HL-60 (cell line): ENCODE data around the gene TSC22D1.

Source experiments
- DNase-seq, 2 experiments: peaks; one replicate each; pipeline ENCODE4 v3.0.0-alpha.2; 2010 to 2020; ENCODE audit warnings: low read depth in 1 of 2, low spot score in 1 of 2
- H3K27ac ChIP-seq: fragments of 250-450 bp; sonication (Bioruptor Pico); replicated peaks from 2 replicates; pipeline ENCODE4 v1.5.1; 2020; ENCODE audit warnings: mild to moderate bottlenecking, moderate library complexity
- H3K27me3 ChIP-seq: fragments of 250-450 bp; sonication (Bioruptor Pico); 2 replicates; pipeline ENCODE4 v1.5.1; 2021; ENCODE audit warnings: mild to moderate bottlenecking, moderate library complexity; ENCODE audit not compliant: insufficient read depth, poor library complexity, severe bottlenecking
- H3K4me3 ChIP-seq: replicated peaks from 2 replicates; pipeline ENCODE4 v1.5.1; 2011; ENCODE audit warnings: mild to moderate bottlenecking, control low read depth, low read length; ENCODE audit not compliant: insufficient read depth
- CTCF ChIP-seq: IDR thresholded peaks from one replicate; pipeline ENCODE4 v1.5.1; 2011; ENCODE audit warnings: low read length, control low read depth, inconsistent platforms; ENCODE audit not compliant: insufficient read depth
- GABPA ChIP-seq: IDR thresholded peaks from 2 replicates; pipeline ENCODE4 v1.6.1; 2012; ENCODE audit warnings: low read depth
- POLR2AphosphoS5 ChIP-seq: IDR thresholded peaks from 2 replicates; pipeline ENCODE4 v1.6.1; 2012; ENCODE audit warnings: low read depth
- SPI1 ChIP-seq: IDR thresholded peaks from 2 replicates; pipeline ENCODE4 v1.6.1; 2012; ENCODE audit warnings: low read depth, mild to moderate bottlenecking, borderline replicate concordance
- TF ChIP-seq, protein P1 (sequence below): IDR thresholded peaks from 2 replicates; pipeline ENCODE4 v1.6.1; 2012; ENCODE audit warnings: low read depth; ENCODE audit not compliant: insufficient replicate concordance

Gene TSC22D1

DNA sequence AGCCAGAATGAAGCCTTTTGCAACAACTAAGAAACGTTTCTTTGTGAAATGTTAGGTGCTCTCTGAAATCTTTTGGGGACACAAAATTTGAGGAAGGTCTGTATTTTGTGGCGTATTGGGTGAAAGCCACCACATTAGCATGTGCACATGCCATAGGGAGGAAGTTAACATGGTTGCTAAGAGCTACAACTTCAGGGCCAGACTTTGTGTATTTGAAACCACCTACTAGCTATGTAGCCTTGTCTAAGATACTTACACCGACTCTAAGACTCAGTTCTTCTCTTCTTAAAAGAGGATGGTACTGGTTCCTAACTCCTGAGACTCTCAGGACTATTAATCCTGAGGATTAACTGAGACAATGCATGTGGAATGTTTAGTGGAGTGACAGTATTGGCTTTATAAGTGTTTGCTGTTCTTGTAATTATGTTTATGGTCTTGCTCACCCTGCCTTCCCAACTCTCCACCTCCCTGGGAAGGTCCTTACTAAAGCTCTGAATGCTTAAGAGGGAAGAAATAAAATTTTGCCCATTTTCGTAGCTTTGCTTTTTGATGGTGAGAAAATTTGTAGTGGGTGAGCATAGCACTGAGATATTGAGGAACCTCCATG lies 187.0 kb downstream of the TSC22D1 start:
- H3K27ac ChIP-seq: peak overlapping the region; percentile 36
- peak in 1 of 2 experiments; percentile 56 for DNase-seq
- no peak overlapping the region for H3K4me3 ChIP-seq
- TF ChIP-seq SPI1 (peak; percentile 60; the same call in 1 of the 2 replicates), POLR2AphosphoS5 (no peak)
- TF ChIP-seq, protein P1, sequence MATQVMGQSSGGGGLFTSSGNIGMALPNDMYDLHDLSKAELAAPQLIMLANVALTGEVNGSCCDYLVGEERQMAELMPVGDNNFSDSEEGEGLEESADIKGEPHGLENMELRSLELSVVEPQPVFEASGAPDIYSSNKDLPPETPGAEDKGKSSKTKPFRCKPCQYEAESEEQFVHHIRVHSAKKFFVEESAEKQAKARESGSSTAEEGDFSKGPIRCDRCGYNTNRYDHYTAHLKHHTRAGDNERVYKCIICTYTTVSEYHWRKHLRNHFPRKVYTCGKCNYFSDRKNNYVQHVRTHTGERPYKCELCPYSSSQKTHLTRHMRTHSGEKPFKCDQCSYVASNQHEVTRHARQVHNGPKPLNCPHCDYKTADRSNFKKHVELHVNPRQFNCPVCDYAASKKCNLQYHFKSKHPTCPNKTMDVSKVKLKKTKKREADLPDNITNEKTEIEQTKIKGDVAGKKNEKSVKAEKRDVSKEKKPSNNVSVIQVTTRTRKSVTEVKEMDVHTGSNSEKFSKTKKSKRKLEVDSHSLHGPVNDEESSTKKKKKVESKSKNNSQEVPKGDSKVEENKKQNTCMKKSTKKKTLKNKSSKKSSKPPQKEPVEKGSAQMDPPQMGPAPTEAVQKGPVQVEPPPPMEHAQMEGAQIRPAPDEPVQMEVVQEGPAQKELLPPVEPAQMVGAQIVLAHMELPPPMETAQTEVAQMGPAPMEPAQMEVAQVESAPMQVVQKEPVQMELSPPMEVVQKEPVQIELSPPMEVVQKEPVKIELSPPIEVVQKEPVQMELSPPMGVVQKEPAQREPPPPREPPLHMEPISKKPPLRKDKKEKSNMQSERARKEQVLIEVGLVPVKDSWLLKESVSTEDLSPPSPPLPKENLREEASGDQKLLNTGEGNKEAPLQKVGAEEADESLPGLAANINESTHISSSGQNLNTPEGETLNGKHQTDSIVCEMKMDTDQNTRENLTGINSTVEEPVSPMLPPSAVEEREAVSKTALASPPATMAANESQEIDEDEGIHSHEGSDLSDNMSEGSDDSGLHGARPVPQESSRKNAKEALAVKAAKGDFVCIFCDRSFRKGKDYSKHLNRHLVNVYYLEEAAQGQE: no peak
- H3K27me3 ChIP-seq: peaks cover 7% of the 10 kb centered on the region

DNA sequence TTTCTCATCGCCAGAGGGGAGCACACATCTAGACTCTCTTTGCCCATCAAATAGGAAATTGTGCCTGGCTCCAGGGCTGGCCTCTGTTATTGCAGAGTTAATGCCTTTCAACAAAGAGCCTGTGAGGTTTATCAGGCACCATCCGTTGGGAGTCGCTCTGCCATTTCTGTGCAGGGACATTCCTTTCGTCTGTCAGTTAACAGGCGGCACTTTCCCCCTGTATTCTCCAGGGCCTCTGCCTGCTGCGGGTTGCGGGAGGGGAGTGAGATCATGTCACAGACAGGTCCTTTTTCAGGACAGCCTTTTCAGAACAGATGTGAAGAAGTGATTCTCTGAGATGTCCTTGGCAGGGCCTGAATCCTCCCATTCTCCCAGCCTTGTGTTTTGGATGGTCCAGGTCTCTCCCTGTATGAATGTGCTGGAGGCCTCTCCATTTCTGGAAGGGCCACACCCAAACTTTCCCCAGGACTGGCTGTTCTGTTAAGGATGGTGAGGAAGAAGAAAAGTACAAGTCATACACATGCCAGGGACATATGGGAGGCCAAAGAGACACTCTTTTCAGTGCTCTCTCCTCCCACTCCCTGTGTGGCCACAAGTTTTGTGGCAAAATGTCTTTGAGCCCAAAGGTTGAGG lies 187.6 kb downstream of the TSC22D1 start:
- H3K27me3 ChIP-seq: peaks cover 2% of the 10 kb centered on the region
- H3K27ac ChIP-seq: peak overlapping the region; percentile 36
- no peak for DNase-seq
- TF ChIP-seq SPI1 (no peak), POLR2AphosphoS5 (no peak), GABPA (no peak), CTCF (no peak)
- TF ChIP-seq, protein P1: no peak
- H3K4me3 ChIP-seq: no peak overlapping the region

DNA sequence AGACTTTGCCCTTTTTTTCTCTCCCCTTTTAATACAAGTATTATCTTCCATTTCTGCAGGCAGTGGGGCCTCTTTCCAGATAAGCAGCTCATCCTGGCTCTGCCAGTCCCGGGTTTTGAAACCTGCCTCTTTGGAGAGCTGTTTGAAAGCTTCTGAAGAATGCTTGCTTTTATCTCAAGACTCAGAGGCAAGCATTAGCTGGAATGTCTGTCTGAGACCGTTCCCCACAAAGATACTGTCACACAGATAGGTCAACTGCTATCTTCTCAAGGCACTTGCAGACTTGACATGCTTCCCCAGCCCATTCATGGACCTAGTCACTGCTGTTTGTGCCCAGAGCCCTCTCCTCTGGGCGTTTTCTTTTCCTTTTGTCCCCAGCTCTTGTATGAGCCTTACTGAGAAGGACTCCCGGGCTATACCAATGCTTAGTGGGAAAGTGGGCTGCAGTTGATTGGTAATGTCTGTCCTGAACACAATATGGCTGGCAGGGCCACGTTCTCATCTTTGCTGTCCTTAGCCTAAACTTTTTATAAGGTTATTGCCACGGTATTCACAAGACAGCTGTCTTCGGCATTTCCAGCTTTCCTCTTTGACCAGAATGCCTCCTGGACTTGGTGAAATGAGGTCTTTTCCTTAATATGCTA lies 189.1 kb downstream of the TSC22D1 start:
- no peaks in the 10 kb centered on the region for H3K27me3 ChIP-seq
- no peak for DNase-seq
- no peak overlapping the region for H3K27ac ChIP-seq
- TF ChIP-seq GABPA: no peak
- TF ChIP-seq POLR2AphosphoS5: no peak
- TF ChIP-seq, protein P1: no peak
- no peak for TF ChIP-seq CTCF
- H3K4me3 ChIP-seq: no peak overlapping the region
